OCI-LY3 (cell line): ENCODE results near the gene OR5H6.

Experiments used
- H2AFZ ChIP-seq: fragments of 200-600, 300-600 bp; shearing (Covaris generic); 2 replicates; pipeline ENCODE4 v1.6.0; 2014; ENCODE audit warnings: antibody characterized with exemption, low read depth, low read length
- H3K27ac ChIP-seq: fragments of 200-600, 300-600 bp; sonication (generic); 2 replicates; pipeline ENCODE4 v1.5.1; 2014; ENCODE audit warnings: mild to moderate bottlenecking, low read length, moderate library complexity, mixed read lengths
- H3K27me3 ChIP-seq: fragments of 200-600, 300-600 bp; sonication (generic); 2 replicates; pipeline ENCODE4 v1.6.1; 2014; ENCODE audit warnings: low read depth, low read length, mixed read lengths
- H3K36me3 ChIP-seq: fragments of 200-600, 300-600 bp; sonication (generic); replicated peaks from 2 replicates; pipeline ENCODE3; 2014; ENCODE audit warnings: low read depth, low read length, mixed read lengths
- H3K4me1 ChIP-seq: fragments of 300-600, 200-600 bp; sonication (generic); 2 replicates; pipeline ENCODE4 v1.6.1; 2014; ENCODE audit warnings: low read length, mixed read lengths
- H3K4me2 ChIP-seq: fragments of 200-600, 300-600 bp; sonication (generic); 2 replicates; pipeline ENCODE4 v1.6.1; 2014; ENCODE audit warnings: low read length, mixed read lengths
- H3K4me3 ChIP-seq: fragments of 300-600, 200-600 bp; sonication (generic); 2 replicates; pipeline ENCODE4 v1.5.1; 2014; ENCODE audit warnings: antibody characterized with exemption, mild to moderate bottlenecking, low read length, moderate library complexity
- H3K79me2 ChIP-seq: fragments of 300-600, 200-600 bp; shearing (Covaris generic); 2 replicates; pipeline ENCODE4 v1.6.1; 2014; ENCODE audit warnings: mild to moderate bottlenecking, low read length, mixed read lengths
- H3K9ac ChIP-seq: fragments of 300-600, 200-600 bp; shearing (Covaris generic); 2 replicates; pipeline ENCODE4 v1.6.0; 2014; ENCODE audit warnings: mild to moderate bottlenecking, low read length, moderate library complexity
- H3K9me3 ChIP-seq: fragments of 200-600, 300-600 bp; shearing (Covaris generic); 2 replicates; pipeline ENCODE4 v1.6.1; 2014; ENCODE audit warnings: low read length, mixed read lengths; ENCODE audit not compliant: insufficient read depth
- H4K20me1 ChIP-seq: fragments of 200-600, 300-600 bp; sonication (generic); 2 replicates; pipeline ENCODE4 v1.6.1; 2016; ENCODE audit warnings: low read length, mixed read lengths; ENCODE audit not compliant: insufficient read depth
- EZH2phosphoT487 ChIP-seq: fragments of 200-600 bp; shearing (Covaris generic); IDR thresholded peaks from 2 replicates; pipeline ENCODE4 v1.6.1; 2018; ENCODE audit warnings: antibody characterized with exemption, mixed run types, low read depth
- TF ChIP-seq, protein P1 (sequence below): fragments of 200-600, 300-600 bp; sonication (generic); IDR thresholded peaks from 2 replicates; pipeline ENCODE4 v1.5.1; 2014; ENCODE audit warnings: antibody characterized with exemption, low read length, low read depth

The OR5H6 gene

GRCh38 chr3:98272126-98272525 lies 8.1 kb downstream of the OR5H6 start:
- H3K79me2 ChIP-seq = no peaks in the 10 kb centered on the region
- no peak overlapping the region for H3K4me2 ChIP-seq
- no peaks in the 10 kb centered on the region for H3K36me3 ChIP-seq
- no peak overlapping the region for H2AFZ ChIP-seq
- TF ChIP-seq EZH2phosphoT487 = no peak
- TF ChIP-seq, protein P1, sequence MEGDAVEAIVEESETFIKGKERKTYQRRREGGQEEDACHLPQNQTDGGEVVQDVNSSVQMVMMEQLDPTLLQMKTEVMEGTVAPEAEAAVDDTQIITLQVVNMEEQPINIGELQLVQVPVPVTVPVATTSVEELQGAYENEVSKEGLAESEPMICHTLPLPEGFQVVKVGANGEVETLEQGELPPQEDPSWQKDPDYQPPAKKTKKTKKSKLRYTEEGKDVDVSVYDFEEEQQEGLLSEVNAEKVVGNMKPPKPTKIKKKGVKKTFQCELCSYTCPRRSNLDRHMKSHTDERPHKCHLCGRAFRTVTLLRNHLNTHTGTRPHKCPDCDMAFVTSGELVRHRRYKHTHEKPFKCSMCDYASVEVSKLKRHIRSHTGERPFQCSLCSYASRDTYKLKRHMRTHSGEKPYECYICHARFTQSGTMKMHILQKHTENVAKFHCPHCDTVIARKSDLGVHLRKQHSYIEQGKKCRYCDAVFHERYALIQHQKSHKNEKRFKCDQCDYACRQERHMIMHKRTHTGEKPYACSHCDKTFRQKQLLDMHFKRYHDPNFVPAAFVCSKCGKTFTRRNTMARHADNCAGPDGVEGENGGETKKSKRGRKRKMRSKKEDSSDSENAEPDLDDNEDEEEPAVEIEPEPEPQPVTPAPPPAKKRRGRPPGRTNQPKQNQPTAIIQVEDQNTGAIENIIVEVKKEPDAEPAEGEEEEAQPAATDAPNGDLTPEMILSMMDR = no peak
- H4K20me1 ChIP-seq = no peaks in the 10 kb centered on the region
- no peak overlapping the region for H3K27ac ChIP-seq
- H3K4me1 ChIP-seq = no peaks in the 10 kb centered on the region
- H3K9me3 ChIP-seq = 0 out of 2 replicates have a peak, but pooled peaks cover 4% of the 10 kb centered on the region
- no peaks in the 10 kb centered on the region for H3K27me3 ChIP-seq
- no peak overlapping the region for H3K4me3 ChIP-seq
- H3K9ac ChIP-seq = no peak overlapping the region

DNA sequence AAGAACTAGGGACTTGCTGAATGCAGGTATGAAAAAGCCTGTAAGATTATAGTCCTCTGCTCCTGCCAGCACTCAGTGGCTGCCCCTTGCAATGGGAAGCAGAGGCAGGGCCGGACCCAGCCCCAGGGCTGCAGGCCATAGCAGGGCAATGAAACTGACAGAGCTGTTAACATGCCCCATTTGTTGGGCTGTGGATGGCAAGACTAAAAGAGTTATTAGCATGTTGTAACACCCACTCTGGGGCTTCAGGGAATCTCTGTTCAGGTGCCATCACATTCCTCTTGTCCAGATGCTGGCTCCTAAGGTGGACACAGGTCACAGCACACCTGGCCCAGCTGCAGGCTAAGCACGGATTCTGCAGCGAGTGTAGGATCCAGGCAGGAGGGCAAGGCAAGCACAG lies 10.9 kb downstream of the OR5H6 start:
- no peaks in the 10 kb centered on the region for H4K20me1 ChIP-seq
- no peaks in the 10 kb centered on the region for H3K27me3 ChIP-seq
- TF ChIP-seq, protein P1 = no peak
- no peak for TF ChIP-seq EZH2phosphoT487
- H3K9me3 ChIP-seq = 0 out of 2 replicates have a peak, but pooled peaks cover 4% of the 10 kb centered on the region
- no peak overlapping the region for H3K9ac ChIP-seq
- H3K79me2 ChIP-seq = no peaks in the 10 kb centered on the region
- no peak overlapping the region for H3K4me3 ChIP-seq
- no peak overlapping the region for H3K27ac ChIP-seq
- H2AFZ ChIP-seq = no peak overlapping the region
- H3K4me2 ChIP-seq = no peak overlapping the region
- H3K36me3 ChIP-seq = no peaks in the 10 kb centered on the region
- H3K4me1 ChIP-seq = no peaks in the 10 kb centered on the region

DNA sequence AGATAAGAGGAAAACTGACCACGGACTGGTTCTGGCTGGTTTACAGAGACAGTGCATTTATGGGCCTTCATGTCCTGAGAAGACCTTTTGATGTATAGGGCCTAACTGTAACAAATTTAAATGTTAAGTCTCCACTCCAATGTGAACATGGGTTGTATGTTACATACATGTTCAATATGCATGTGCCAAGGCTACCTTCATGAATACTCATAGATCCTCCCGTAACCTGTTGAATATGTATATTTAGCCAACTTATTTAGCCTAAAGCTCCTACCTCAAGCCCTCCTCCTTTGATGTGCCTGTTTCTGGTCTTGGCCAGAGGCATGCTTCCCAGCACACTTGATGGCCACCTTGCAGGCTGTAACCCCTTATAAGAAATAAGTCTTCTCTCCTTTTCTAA lies 18.2 kb downstream of the OR5H6 start, which contains the start of gene OR5H2:
Gene OR5H2, plus strand, starts transcription at position 301 of the 400 bp plus-strand sequence. CDS start 398 bp downstream, outside the sequence.
- Histone ChIP-seq H3K27me3 (no peaks in the 10 kb centered on the region), H3K9me3 (no peaks in the 10 kb centered on the region), H3K4me1 (no peaks in the 10 kb centered on the region), H3K4me3 (no peak within 1 kb of the TSS), H4K20me1 (no peaks in the 10 kb centered on the region), H3K79me2 (no peaks in the 10 kb centered on the region), H3K27ac (no peak within 1 kb of the TSS), H2AFZ (no peak within 1 kb of the TSS), H3K36me3 (no peaks in the 10 kb centered on the region), H3K4me2 (no peak within 1 kb of the TSS), H3K9ac (no peak within 1 kb of the TSS)
- TF ChIP-seq, protein P1 = no peak
- no peak for TF ChIP-seq EZH2phosphoT487

GRCh38 chr3:98290916-98291315 lies 26.9 kb downstream of the OR5H6 start:
- H3K27me3 ChIP-seq = no peaks in the 10 kb centered on the region
- no peak overlapping the region for H2AFZ ChIP-seq
- H3K4me3 ChIP-seq = no peak overlapping the region
- no peak overlapping the region for H3K9ac ChIP-seq
- TF ChIP-seq EZH2phosphoT487 = no peak
- TF ChIP-seq, protein P1 = no peak
- H4K20me1 ChIP-seq = no peaks in the 10 kb centered on the region
- H3K27ac ChIP-seq = no peak overlapping the region
- no peaks in the 10 kb centered on the region for H3K4me1 ChIP-seq
- no peaks in the 10 kb centered on the region for H3K36me3 ChIP-seq
- no peaks in the 10 kb centered on the region for H3K79me2 ChIP-seq
- H3K4me2 ChIP-seq = no peak overlapping the region
- no peaks in the 10 kb centered on the region for H3K9me3 ChIP-seq
